Measurements from ENCODE around the gene PGAP3.

DNA sequence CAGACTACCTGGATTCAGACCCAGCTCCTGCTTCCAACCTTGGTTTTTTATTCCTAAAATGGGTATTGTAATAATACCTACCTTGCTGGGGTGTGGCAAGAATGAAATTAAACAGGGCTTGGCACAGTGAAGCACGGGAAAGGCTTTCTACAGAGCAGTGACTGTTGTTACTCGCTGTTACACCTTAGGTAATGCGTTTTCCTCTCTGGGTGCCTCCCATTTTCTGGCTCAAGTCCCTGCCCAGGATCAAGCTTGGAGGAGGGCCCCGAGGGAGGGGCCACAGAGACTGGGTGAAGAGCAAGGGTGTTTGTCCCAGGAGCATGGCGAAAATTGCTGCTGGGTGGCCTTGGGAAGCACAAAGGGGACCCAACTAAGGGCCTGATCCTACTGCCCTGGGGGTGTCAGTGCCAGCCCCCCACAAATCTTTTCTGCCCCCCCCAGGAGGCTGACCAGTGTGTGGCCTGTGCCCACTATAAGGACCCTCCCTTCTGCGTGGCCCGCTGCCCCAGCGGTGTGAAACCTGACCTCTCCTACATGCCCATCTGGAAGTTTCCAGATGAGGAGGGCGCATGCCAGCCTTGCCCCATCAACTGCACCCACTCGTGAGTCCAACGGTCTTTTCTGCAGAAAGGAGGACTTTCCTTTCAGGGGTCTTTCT lies 29.2 kb upstream of the PGAP3 start:
- TF ChIP-seq POLR2AphosphoS5 (IDR thresholded peaks at IDR 0.05; ENCODE audit: borderline replicate concordance, low read depth, low read length) (no peak), EZH2 (IDR thresholded peaks at IDR 0.05) (no peak)

Measured in SK-N-MC (cell line).